ENCODE data around the gene SEMA5A. TPM values are rescaled to one million over a fixed set of nuclear protein-coding genes. Genes with fewer than 3 reads are reported as not detected.
A peak's percentile ranks its signal among the peaks of the same experiment; 100 is the strongest.

The SEMA5A gene
- polyA plus RNA-seq, 1 of the 3 experiments (the other 2 are of a cell fraction): 0.58 TPM

DNA sequence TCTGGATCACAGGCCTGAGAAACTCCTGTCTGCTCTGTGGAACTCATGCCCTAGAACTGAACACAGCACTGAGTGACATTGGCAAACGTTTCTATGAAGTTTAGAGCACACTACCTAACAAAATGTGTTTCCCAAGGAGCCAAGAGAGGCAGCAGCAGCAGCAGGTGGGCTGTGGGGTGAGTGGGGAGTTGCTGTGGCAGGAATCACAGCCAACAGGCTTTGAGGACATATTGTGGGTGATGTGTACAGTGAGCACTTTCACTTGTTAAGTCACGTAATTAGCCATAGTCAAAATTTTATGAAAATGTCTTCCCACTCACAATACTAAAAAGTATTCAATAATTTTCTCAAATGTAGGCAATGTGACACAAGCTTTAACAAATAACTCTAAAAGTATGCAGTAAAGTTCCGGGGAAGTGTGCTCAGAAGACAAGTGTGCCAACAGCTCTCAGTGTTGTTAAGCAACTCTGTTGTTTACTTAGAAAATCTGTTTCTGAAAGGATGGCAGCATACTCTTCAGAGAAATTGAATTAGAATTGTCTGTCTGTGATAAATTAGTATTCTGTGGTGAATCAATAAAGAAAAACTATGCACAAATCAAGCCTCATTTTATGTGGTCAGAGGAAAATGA, 482.1 kb downstream of the SEMA5A start:
- Histone ChIP-seq H4K20me1 (ENCODE audit: insufficient read depth) (no peaks in the 10 kb centered on the region), H3K9ac (no peak overlapping the region), H3K36me3 (replicated peaks in 1 of 2; ENCODE audit: control insufficient read depth in 1 of 2, insufficient read depth in 2 of 2, low read length in 1 of 2) (no peaks in the 10 kb centered on the region), H3F3A (replicated peaks; ENCODE audit: insufficient read depth) (peaks cover 7% of the 10 kb centered on the region), H3K4me2 (no peak overlapping the region), H3K9me2 (no peaks in the 10 kb centered on the region), H2AFZ (ENCODE audit: low read depth) (no peak overlapping the region), H3K9me3 (no peaks in the 10 kb centered on the region), H3K4me1 (ENCODE audit: control insufficient read depth in 1 of 2, insufficient read depth in 2 of 2, low read depth in 1 of 2, low read length in 1 of 2) (peaks cover 0 to 8% of the 10 kb centered on the region in 2 experiments; a peak in 3 of 4 replicates), H3K27ac (ENCODE audit: low read depth in 2 of 2, low read length in 1 of 2) (no peak overlapping the region), H3K79me2 (ENCODE audit: insufficient read depth) (no peaks in the 10 kb centered on the region), H3K4me3 (ENCODE audit: low read depth in 2 of 2, low read length in 1 of 2) (0 out of 4 replicates have a peak overlapping the region, but pooled peaks of 1 of the 2 experiments have one; percentile 7), H3K27me3 (ENCODE audit: insufficient read depth) (no peaks in the 10 kb centered on the region)
- WGBS (ENCODE audit: low lambda C conversion rate): 55% methylated on average over 3 of the region's 3 CpGs
- ChIA-PET CTCF (interaction anchor here (0.6 kb wide), 1 partner anchor 156 kb away, joined by 3 read pairs; no protein-coding TSS in a partner anchor), POLR2A (no interaction called here)
- TF ChIP-seq NRF1 (IDR thresholded peaks at IDR 0.05; ENCODE audit: low read depth, low read length): no peak
- no peak for TF ChIP-seq RXRA (IDR thresholded peaks at IDR 0.05; ENCODE audit: borderline replicate concordance, low read depth)
- TF ChIP-seq RCOR1 (IDR thresholded peaks at IDR 0.05; ENCODE audit: low read length): no peak
- no peak for TF ChIP-seq MEF2A (IDR thresholded peaks at IDR 0.05; ENCODE audit: borderline replicate concordance, low read depth)
- DNase-seq: no peak

DNA sequence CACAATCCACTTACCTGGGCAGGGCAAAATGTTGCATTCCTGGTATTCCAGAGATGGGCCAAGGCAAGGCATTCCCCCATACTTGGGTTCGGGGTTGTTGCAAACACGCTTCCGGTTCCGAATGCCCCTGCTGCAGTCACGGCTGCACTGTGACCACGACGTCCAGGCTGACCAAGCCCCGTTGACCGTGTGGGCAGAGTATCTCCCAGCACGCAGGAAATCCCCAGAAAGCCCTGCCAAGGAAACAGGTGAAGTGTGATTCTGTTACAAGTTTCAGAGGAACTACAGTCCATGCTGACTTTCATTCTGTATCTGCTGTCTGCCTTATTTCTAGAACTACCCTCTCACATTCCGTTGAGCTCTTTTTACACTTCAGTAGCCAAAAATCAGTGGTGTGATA, 483.0 kb downstream of the SEMA5A start:
- ChIA-PET CTCF (no interaction called here), POLR2A (no interaction called here)
- H3F3A ChIP-seq (replicated peaks; ENCODE audit: insufficient read depth): peaks cover 7% of the 10 kb centered on the region
- no peaks in the 10 kb centered on the region for H3K79me2 ChIP-seq (ENCODE audit: insufficient read depth)
- no peaks in the 10 kb centered on the region for H3K9me3 ChIP-seq
- H3K4me1 ChIP-seq (ENCODE audit: control insufficient read depth in 1 of 2, insufficient read depth in 2 of 2, low read depth in 1 of 2, low read length in 1 of 2): peaks cover 0 to 11% of the 10 kb centered on the region in 2 experiments; a peak in 3 of 4 replicates
- H2AFZ ChIP-seq (ENCODE audit: low read depth): no peak overlapping the region
- no peak overlapping the region for H3K4me2 ChIP-seq
- no peak overlapping the region for H3K4me3 ChIP-seq (ENCODE audit: low read depth in 2 of 2, low read length in 1 of 2)
- no peaks in the 10 kb centered on the region for H4K20me1 ChIP-seq (ENCODE audit: insufficient read depth)
- H3K9ac ChIP-seq: no peak overlapping the region
- WGBS (ENCODE audit: low lambda C conversion rate): 78% methylated on average over 6 of the region's 11 CpGs
- H3K27ac ChIP-seq (ENCODE audit: low read depth in 2 of 2, low read length in 1 of 2): no peak overlapping the region
- DNase-seq: no peak
- TF ChIP-seq TEAD4 (IDR thresholded peaks at IDR 0.05; ENCODE audit: borderline replicate concordance, insufficient read depth) (no peak), FOXM1 (IDR thresholded peaks at IDR 0.05; ENCODE audit: low read depth) (no peak), EZH2phosphoT487 (IDR thresholded peaks at IDR 0.05; ENCODE audit: borderline replicate concordance, low read depth) (no peak), TAF1 (IDR thresholded peaks at IDR 0.05; ENCODE audit: borderline replicate concordance, low read depth, low read length) (no peak), FOSL2 (IDR thresholded peaks at IDR 0.05; ENCODE audit: borderline replicate concordance, low read depth) (no peak)
- TF ChIP-seq, protein P1, sequence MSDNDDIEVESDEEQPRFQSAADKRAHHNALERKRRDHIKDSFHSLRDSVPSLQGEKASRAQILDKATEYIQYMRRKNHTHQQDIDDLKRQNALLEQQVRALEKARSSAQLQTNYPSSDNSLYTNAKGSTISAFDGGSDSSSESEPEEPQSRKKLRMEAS (IDR thresholded peaks at IDR 0.05; ENCODE audit: low read depth): no peak
- H3K9me2 ChIP-seq: no peaks in the 10 kb centered on the region
- no peaks in the 10 kb centered on the region for H3K27me3 ChIP-seq (ENCODE audit: insufficient read depth)
- H3K36me3 ChIP-seq (replicated peaks in 1 of 2; ENCODE audit: control insufficient read depth in 1 of 2, insufficient read depth in 2 of 2, low read length in 1 of 2): no peaks in the 10 kb centered on the region
